Esophagus squamous epithelium (tissue), 4 donors: ENCODE data around the gene CASKIN1.

Source experiments
- CTCF ChIP-seq, 6 experiments: fragments of 450-650 bp in 4 of 6; fragments of 200-600 bp in 2 of 6; sonication (generic) in 2 of 6; IDR thresholded peaks; one replicate each; pipeline ENCODE4 v1.5.1; 2016 to 2019; ENCODE audit warnings: antibody characterized with exemption in 6 of 6, mild to moderate bottlenecking in 4 of 6, moderate library complexity in 4 of 6
- POLR2A ChIP-seq, 4 donors: fragments of 450-650 bp; IDR thresholded peaks; one replicate each; pipeline ENCODE4 v1.6.1; 2017; ENCODE audit warnings: antibody characterized with exemption in 4 of 4, mild to moderate bottlenecking in 4 of 4, moderate library complexity in 3 of 4

GRCh38 chr16:2238150-2238837, 41.9 kb upstream of the CASKIN1 start:
- TF ChIP-seq CTCF (IDR thresholded peaks at IDR 0.05) (no peak), POLR2A (IDR thresholded peaks at IDR 0.05) (no peak)
